Stimulated activated CD8-positive, alpha-beta memory T cell treated with anti-CD3 and anti-CD28 coated beads, Interleukin-15, amount 100 ng/mL, for 48 hours (primary cell): ENCODE data around the gene STRN.
"Not testable (repeated sequence)": the region's sequence is repeated elsewhere in the genome, so short reads cannot be mapped to it uniquely, and the experiment has no call there.

ENCODE experiments used
- DNase-seq, 2 donors: peaks; one replicate each; pipeline ENCODE4 v3.0.0-alpha.2; 2020; ENCODE audit warnings: low read depth in 2 of 2

Gene STRN

DNA sequence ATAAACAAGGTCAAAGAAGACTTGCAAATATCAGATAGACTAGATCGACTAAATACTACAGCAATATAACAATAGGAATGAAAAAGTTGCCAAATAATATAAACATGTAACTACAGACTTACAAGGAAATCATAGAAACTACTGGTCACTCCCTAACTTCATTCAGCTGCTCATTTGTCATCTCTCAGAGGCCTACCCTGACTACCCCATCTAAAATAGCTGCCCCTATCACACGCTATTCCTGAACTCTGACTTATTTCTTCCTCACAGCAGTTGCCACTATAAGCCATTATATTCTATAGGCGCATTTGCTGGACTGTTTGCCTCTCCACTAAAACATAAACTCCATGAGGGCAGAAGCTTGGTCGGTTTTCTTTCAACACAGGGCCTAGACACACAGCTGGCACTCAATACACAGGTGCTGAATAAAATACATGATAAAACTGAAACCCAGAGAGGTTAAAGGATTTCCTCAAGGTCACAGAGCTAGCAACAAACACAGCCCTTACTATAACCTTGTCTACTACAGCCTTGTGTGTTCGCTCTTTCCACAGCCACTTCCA is 1.8 kb downstream of the STRN start:
- no peak for DNase-seq

DNA sequence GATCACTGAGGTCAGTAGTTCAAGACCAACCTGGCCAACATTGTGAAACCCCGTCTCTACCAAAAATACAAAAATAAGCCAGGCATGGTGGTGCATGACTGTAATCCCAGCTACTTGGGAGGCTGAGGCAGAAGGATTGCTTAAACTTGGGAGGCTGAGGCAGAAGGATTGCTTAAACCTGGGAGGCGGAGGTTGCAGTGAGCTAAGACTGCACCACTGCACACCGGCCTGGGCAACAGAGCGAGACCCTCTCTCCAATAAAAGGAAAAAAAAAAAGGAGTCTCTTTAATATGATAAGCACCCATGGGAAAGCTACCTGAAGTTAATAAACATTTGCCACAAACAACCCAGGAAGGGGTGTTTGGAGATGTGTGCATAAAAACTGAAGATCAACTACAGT is 2.6 kb downstream of the STRN start:
- DNase-seq, result no peak

DNA sequence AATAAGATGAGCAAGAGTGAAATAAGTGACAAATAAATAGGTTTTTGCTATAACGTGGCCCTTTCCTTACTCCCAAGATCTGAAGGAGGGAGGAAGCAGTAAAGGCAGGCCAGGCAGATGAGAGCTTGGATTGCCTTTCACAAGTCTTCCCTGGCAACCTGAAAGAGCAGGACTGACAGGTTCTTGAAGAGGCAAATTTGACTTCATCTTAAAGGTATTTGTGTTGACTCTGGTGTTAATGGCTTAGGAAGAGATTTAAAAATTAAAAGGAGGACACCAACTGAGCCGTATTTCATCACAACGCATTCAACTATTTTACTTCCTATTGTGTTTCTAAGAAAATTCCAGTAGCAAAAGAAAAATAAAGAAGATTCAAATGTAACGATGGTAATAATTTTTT is 3.2 kb downstream of the STRN start:
- no peak for DNase-seq

DNA sequence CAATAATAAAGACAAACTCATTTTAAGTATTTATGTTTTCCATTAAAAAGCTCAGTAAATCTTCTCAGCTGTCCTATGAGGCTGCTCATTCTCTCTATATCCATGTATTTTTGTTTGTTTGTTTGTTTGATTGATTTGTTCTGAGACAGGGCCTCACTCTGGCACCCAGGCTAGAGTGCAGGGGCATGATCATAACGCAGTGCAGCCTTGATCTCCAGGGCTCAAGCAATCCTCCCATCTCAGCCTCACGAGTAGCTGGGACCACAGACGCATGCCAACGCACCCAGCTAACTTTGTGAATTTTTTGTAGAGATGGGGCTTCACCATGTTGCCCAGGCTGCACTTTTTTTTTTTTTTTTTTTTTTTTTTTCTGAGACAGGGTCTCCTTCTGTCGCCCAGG is 5.6 kb downstream of the STRN start:
- DNase-seq, result no peak

DNA sequence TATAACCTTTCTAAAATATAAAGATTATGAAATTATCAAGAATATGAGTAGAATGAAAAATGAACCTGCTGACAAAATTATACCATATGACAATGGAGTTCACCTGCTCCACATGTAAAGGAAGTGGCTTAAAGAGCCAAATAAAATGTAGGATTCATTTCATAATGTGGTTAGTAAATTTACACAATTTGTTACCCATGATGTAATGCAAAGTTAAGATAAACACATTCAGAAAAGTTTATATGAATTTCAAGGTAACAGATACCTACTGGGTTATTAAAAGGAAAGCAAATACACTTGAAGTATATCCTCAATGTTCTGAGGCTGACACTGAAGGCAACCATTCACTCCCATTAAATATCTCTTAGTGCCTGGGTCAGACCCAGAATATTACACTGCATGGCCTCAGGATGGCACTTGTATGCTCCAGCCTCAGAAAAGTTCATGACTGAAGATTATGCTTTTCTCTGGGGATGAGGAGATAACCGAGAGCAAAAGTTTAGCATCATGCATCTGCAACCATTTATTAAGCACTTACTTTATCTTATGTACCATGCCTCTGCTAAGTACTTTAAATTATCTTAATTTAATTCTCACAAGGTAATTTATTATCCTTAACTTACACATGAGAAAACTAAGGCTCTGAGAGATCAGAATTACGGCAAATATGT is 6.2 kb downstream of the STRN start:
- DNase-seq, result no peak

DNA sequence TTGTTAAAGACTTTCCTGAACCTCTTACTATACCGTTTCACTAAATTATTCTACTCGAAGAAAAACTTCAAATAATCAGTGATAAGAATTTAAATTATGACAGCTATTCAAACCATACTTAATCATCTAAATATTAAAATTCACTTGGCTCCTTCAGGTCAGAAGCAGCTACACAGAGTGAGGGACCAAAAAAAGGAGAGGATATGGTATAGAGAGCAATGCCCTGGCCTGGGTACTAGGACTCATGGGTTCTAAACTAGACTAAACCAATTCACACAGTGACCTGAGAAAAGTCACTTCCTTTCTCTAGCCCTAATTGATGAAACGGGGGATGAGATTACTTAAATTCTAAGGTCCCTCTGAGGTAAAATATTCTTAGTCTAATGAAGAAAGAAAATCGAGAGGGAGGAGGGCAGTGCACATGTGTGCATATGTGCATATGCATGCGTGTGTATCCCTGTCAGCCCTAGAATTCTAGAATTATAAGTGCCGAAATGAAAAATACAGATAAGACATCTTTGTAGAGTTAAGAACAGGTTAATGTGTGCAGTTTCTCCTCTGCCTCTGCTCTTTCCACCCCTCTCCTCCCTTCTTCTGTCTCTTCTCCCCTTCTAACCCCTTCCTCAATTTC is 11.2 kb downstream of the STRN start:
- DNase-seq, result no peak

DNA sequence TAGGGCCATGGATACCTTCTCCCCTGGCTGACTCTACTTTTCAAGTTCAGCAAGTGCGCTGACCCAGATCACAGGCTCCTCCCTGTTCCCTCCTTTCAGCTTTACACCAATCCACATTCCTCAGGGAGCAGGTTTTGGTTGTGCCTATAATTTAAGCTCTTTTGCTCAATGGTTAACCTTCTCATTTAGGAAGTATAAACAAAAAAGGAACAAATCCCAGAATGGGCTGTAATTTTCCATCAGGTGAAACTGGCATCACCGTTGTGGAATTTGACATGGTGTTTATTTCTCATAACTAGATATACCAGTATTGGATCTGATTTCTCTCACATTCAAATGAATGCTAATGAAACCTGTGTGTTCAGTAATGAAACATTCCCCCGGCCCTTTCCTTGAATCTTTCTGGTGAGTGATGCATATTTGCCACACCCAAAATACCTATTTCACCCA is 13.6 kb downstream of the STRN start:
- DNase-seq, result no peak

DNA sequence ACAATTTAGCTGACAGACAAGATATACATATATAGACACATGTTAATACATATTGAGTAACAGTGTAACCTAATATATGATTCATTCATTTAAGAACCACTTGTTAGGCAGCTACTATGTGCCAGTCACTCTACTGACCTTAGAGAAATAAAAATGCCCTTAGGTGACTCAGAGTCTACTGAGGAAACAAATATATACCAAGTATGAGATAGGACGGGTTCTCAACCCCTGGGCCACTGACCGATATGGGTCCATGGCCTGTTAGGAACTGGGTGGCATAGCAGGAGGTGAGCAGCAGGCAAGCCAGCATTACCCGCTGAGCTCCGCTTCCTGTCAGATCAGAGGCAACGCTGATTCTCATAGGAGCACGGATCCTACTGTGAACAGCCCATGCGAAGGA is 14.8 kb downstream of the STRN start:
- no peak for DNase-seq

DNA sequence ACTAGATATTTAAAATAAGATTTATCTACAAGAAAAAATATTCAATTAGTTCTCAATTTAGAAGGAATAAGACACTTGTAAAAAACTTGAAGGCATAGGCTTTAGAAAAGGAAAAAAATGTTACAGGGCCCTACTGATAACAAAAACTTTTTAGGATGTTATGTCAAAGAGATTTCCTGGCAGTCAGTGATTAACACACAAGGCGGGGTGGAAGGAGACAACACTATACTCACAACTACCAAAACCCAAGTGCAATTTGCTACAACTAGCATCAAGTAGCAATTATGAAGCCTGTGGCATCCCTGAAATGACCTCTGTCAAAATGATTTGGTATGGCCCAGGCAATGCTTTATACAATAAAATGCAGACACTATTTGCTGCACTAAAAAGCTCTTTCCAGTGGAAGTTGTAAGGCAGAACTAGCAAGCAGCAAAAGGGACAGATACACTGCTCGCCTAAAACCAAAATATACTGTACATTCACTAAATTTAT is 15.3 kb downstream of the STRN start:
- DNase-seq, result no peak

DNA sequence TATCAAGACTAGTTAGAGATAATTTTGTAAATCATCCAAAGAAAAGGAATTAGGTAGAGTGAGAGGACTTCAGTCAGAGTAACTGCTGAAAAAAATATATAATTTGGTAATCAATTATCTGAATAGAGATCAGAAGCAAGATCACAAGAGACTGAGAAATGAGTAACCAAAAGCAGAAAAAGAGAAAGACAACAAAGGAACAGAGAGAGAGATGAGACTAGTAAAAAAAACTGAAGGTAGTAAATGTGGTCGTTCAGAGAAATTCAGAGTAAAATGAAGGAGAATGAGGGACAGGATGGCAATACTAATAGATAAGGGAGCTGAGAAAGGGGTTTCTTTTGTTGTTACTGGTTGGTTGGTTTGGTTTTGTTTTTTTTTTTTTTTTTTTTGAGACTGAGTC is 16.5 kb downstream of the STRN start:
- DNase-seq, result no peak

DNA sequence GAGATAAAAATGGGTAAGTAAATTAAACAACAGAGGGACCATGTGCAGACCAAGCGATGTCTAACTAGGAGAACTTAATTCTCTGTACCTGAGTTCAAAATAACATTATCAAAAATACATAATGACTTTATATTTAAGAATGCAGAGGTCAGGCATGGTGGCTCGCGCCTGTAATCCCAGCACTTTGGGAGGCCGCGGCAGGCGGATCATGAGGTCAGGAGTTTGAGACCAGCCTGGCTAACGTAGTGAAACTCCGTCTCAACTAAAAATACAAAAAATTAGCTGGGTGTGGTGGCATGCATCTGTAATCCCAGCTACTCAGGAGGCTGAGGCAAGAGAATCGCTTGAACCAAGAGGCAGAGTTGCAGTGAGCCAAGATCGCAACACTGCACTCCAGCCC is 21.1 kb downstream of the STRN start:
- DNase-seq, result not testable (repeated sequence)

DNA sequence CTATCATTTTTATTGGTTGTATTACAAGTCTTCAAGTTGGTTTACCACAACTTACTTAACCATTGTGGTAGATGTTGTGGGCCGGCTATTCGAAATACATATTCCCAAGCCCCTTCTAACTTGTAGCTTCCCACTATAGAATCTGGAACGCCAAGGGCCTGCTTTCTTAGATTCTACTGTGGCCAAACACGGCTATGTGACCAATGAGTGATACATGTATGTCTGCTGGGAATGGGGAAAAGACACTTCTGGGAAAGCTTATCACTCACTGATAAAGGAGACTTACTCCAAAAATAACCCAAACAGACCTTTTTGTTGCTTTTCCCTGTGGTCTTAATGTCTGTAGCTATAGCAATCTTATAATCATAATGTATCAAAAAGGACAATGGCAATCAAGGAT is 24.5 kb downstream of the STRN start:
- DNase-seq, result no peak

DNA sequence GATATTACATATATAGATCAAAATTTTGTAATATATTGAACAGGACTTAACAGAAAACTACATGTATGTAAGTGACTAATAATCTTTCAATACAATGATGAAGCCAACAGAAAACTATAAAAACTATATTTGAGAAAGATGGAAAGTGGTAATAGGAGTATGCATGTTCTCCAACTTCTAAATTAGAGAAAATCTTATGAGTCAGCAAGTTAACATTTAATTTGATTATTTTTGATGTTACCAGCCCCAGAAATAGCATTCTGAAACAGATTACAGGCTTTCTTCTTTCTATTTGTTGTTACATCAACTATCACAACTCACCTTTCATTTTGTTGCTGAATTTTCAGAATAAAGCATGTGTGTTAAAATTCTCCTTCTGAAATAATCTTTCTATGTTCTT is 29.8 kb downstream of the STRN start:
- DNase-seq, result not testable (repeated sequence)

DNA sequence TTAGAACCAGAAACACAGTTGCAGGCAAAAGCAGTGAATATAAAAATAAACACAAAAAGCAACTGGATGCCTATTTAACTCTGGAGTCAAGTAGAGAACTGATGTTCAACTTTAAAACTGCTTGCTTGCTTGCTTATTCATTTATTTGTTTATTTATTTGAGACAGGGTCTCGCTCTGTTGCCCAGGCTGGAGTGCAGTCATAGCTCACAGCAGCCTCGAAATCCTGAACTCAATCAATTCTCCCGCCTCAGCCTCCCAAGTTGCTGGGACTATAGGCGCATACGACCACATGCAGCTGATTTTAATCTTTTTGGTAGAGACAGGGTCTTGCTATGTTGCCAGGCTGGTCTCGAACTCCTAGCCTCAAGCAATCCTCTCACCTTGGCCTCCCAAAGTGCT is 34.6 kb downstream of the STRN start:
- not testable (repeated sequence) for DNase-seq

DNA sequence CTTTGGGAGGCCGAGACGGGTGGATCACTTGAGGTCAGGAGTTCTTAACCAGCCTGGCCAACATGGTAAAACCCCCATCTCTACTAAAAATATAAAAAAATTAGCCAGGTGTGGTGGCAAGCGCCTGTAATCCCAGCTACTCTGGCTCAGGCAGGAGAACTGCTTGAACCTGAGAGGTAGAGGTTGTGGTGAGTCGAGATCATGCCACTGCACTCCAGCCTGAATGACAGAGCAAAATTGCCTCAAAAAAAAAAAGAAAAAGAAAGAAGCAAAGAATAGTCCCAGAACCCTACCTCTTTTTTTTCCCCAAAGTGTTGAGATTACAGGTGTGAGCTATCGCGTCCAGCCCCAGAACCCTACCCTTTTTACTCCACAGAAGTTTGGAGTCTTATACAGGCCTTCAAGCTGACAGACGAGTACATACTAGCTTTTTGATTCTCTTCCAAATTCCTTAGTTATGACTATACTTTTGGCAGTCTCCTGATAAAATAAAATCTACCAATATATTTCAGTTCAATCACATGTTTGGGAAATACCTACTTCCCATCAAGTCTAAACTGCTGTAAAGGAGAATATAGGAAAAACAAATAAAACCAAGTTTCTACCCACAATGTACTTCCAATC is 35.4 kb downstream of the STRN start:
- not testable (repeated sequence) for DNase-seq

DNA sequence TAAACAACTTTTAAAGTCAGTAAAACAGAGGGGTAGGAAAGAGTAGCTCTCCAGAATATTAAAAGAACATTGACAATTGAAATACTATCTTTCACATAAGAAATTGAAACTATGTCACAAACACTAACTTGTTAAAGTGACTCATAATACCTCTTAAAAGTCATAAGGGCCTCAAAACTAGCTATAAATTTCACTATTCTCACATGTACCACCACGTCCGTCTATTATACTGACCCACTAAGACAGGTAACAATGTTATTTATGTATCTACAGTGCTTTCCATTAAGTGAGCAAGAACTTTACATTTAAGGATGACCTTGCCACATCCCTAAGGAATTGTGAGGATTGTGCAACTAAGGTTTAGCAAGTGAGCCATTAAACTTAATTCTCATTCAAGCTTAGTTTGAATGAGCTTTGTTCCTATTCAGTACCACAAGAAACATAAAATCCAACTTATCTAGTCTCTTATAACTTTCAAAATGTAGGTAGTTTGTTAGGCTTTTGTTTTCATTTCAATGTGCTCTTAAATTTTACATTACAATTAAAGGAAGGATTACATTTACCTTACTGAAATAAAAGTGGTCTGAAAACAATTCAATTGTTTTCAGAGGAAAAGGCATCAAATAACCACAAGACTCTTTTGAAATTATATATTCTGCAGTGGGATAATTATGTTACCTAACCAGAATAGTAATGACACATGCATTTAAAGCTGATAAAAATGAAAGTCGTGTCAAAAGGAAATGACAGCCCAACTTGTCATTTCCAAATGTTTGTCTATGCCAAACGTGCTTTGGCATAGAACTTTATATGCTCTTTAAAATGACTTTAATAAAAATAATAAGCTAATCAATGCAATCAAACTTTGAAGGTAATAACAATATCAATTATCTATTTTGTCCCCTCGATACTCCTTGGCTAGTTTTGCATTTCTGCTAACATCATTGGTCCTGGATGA is 39.9 kb downstream of the STRN start:
- not testable (repeated sequence) for DNase-seq

DNA sequence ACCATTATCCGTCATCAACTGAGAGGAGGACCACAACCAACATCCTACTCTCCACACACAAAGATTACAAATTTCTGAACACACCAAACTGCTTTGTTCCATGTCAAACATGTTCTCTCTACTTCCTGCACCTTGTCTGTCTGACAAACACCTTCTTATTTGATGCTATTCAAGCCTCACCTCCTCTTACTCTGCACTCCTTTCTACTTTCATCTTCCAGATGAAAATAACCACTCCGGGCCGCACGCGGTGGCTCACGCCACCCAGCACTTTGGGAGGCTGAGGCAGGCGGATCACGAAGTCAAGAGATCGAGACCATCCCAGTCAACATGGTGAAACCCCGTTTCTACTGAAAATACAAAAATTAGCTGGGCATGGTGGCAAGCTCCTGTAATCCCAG is 43.7 kb downstream of the STRN start:
- DNase-seq, result not testable (repeated sequence)

DNA sequence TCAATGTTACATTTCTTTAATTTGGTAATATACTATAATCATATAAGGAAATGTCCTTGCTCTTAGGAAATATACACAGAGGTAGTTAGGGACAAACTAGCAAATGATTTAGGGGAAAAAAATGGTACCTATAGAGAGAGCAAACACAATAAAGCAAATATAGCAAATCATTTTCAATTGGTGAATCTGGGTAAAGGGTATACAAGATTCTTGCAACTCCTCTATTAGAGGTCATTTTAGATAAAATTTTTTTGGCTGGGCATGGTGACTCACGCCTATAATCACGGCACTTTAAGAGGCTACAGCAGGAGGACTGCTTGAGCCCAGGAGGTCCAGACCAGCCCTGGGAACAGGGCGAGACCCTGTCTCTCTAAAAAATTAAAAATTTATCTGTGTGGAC is 44.4 kb downstream of the STRN start:
- no peak for DNase-seq

DNA sequence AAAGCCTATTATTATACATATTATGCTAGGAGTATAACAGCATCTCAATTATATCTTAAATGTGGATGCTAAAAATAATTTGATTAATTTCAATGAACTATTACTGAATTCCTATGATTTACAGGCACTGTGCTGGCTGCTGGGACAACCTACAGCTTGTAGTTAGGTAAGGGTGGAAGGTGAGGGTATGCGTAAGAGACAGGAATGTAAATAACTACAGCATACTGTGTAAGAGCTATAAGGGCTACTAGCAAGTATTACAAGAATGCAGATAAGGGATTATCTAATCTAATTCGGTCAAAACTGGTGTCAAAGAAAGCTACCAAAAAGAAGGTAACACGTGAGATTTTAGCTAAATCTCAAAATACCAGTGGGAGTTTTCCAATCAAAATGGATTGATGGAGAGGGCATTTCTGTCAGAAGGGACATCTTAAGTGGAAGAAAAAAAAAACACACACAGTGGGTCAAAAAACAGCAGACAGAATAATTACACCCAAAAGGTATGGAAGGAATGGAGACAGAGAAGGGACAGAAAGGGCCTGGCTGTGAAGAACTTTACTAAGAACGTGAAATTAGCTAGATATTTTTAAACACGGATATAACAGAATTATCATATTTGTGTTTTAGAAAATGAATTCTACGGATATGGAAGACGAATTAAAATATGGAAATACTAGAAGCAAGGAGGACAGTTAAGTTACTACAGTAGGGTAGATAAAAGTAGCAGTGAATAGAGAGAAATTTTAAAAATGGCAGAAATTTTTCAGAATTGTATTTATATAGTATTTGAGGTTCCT is 47.1 kb downstream of the STRN start:
- no peak for DNase-seq

DNA sequence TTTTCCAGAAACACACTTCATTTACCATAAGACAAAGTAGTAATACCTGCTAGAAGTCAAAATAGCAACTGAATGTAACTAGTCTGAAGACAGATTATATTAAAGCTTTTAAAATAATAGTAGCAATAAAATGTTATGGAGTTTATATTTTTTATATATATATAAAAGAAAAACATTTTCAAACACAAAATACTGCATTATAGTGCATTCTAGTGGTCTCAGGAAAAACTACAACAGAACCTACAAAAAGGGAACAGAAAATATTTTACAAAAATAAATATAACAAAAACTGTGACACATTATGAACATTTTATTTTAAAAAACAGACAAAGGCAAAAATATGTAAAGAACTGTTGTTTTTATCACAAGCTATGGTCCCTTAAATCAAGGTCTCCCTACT is 48.0 kb downstream of the STRN start:
- DNase-seq, result no peak

DNA sequence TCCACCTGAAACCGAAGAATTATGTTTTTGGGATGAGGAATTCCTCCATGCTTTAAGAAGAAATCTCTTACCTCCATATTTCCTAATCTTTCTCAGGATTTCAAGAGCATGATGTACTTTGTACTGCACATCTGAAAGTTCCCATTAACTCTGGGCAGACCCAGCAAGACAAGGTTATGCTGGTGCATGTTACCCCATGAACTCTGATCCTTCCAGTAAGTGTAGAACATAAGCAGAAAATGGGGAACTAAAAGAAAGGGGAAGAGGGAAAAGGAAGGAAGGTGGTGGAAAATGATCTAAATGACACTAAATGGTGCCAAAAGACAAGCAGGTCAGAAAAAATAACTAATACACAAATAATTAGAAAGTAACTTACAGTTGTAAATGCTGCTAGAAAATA is 50.7 kb downstream of the STRN start:
- DNase-seq, result no peak
